Smooth muscle cell (in vitro differentiated cells): Measurements from ENCODE around the gene ARHGAP44. TPM values are rescaled to one million over a fixed set of nuclear protein-coding genes. Genes with fewer than 3 reads are reported as not detected.

ENCODE experiments used
- DNase-seq: peaks from one replicate; lab custom pipeline; 2025; ENCODE audit not compliant: unreplicated experiment; lab: John Stamatoyannopoulos, UW
- H2AFZ ChIP-seq: fragments of 200-600 bp; sonication (generic); 2 replicates; pipeline ENCODE4 v1.6.0; 2016; ENCODE audit warnings: antibody characterized with exemption, low read depth, mild to moderate bottlenecking
- H3F3A ChIP-seq: fragments of 200-600 bp; sonication (generic); 2 replicates; pipeline ENCODE4 v1.6.0; 2017; ENCODE audit warnings: antibody characterized with exemption, low read depth
- H3K27ac ChIP-seq: fragments of 200-600 bp; sonication (generic); 2 replicates; pipeline ENCODE4 v1.5.1; 2016; ENCODE audit warnings: low read depth, mild to moderate bottlenecking
- H3K27me3 ChIP-seq: fragments of 200-600 bp; sonication (generic); 2 replicates; pipeline ENCODE4 v1.6.1; 2016; ENCODE audit warnings: low read depth, mild to moderate bottlenecking
- H3K36me3 ChIP-seq: fragments of 200-600 bp; sonication (generic); 2 replicates; pipeline ENCODE4 v1.5.1; 2016; ENCODE audit warnings: low read depth
- H3K4me1 ChIP-seq: fragments of 200-600 bp; sonication (generic); 2 replicates; pipeline ENCODE4 v1.5.1; 2016; ENCODE audit warnings: low read depth
- H3K4me2 ChIP-seq: fragments of 200-600 bp; sonication (generic); 2 replicates; pipeline ENCODE4 v1.6.0; 2016; ENCODE audit warnings: mild to moderate bottlenecking
- H3K4me3 ChIP-seq: fragments of 200-600 bp; sonication (generic); 2 replicates; pipeline ENCODE4 v1.5.1; 2016; ENCODE audit warnings: mild to moderate bottlenecking
- H3K79me2 ChIP-seq: fragments of 200-600 bp; sonication (generic); 2 replicates; pipeline ENCODE4 v1.6.0; 2016; ENCODE audit warnings: low read depth, mild to moderate bottlenecking
- H3K9ac ChIP-seq: fragments of 200-600 bp; sonication (generic); 2 replicates; pipeline ENCODE4 v1.6.0; 2016; ENCODE audit warnings: low read depth
- H3K9me3 ChIP-seq: fragments of 200-600 bp; sonication (generic); replicated peaks from 2 replicates; pipeline ENCODE4 v1.5.1; 2016; ENCODE audit warnings: low read depth
- H4K20me1 ChIP-seq: fragments of 200-600 bp; sonication (generic); 2 replicates; pipeline ENCODE4 v1.6.0; 2016; ENCODE audit warnings: low read depth
- CTCF ChIP-seq: fragments of 200-600 bp; sonication (generic); IDR thresholded peaks from 2 replicates; pipeline ENCODE4 v1.5.1; 2017; ENCODE audit warnings: borderline replicate concordance, mild to moderate bottlenecking, antibody characterized with exemption; ENCODE audit not compliant: insufficient read depth, poor library complexity, severe bottlenecking
- WGBS: methylation state at CpG from one replicate; pipeline ENCODE4 v1.1.7; 2016; ENCODE audit warnings: low lambda C conversion rate; 5-methylcytosine and 5-hydroxymethylcytosine counted together
- polyA plus RNA-seq: library from polyadenylated mRNA; unstranded; fragments of >200 nt; fragmentation: Nextera tagmentation; extraction: Ambion mirVana; gene quantifications from 2 replicates; pipeline ENCODE4 v1.2.1, GENCODE V29; 2016
- total RNA-seq: library from RNA; depleted of rRNA; stranded (reverse); fragments of >200 nt; gene quantifications from 2 replicates; pipeline ENCODE4 v1.2.3, GENCODE V29; 2014

The ARHGAP44 gene
- total and polyA plus RNA-seq, 2 experiments from 2014 or later, result 1.3 to 2.0 TPM

DNA sequence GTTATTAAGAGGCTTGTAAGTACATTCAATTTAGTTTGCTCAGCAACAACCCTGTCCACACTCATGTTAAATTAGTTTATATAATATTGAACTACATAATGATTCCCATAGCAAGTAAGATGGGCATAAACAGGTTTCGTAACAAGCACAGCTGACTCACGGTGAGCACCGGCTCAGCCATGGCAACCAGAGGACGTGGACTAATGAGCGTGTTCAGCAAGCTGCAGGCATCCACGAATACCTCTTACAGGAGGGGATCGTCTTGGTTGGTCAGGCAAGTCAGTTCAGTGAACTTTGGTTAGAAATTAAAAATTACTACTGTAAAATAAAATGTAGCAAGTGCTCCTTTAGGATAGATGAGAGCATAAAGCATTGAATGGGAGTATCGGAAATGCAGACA is 170.1 kb downstream of the ARHGAP44 start:
- no peak for TF ChIP-seq CTCF
- Histone ChIP-seq H3K4me1 (no peaks in the 10 kb centered on the region), H3F3A (no peaks in the 10 kb centered on the region), H3K27me3 (no peaks in the 10 kb centered on the region), H3K27ac (peak overlapping the region; percentile 40), H3K4me3 (no peak overlapping the region), H3K36me3 (no peaks in the 10 kb centered on the region), H3K9me3 (no peaks in the 10 kb centered on the region), H3K9ac (no peak overlapping the region), H3K79me2 (no peaks in the 10 kb centered on the region), H4K20me1 (no peaks in the 10 kb centered on the region), H3K4me2 (no peak overlapping the region), H2AFZ (no peak overlapping the region)
- DNase-seq, result no peak
- 68% methylated on average over 8 of the region's 8 CpGs for WGBS

GRCh38 chr17:12961655-12962054 is 172.4 kb downstream of the ARHGAP44 start:
- H3K4me3 ChIP-seq, result no peak overlapping the region
- H3K27ac ChIP-seq, result no peak overlapping the region
- WGBS, result 97% methylated on average over 4 of the region's 4 CpGs
- no peaks in the 10 kb centered on the region for H3K36me3 ChIP-seq
- no peaks in the 10 kb centered on the region for H3K4me1 ChIP-seq
- no peak overlapping the region for H2AFZ ChIP-seq
- H3F3A ChIP-seq, result no peaks in the 10 kb centered on the region
- TF ChIP-seq CTCF, result no peak
- H3K4me2 ChIP-seq, result no peak overlapping the region
- no peak overlapping the region for H3K9ac ChIP-seq
- H4K20me1 ChIP-seq, result no peaks in the 10 kb centered on the region
- H3K27me3 ChIP-seq, result no peaks in the 10 kb centered on the region
- no peaks in the 10 kb centered on the region for H3K9me3 ChIP-seq
- no peaks in the 10 kb centered on the region for H3K79me2 ChIP-seq
- DNase-seq, result no peak

GRCh38 chr17:12963505-12963904 is 174.2 kb downstream of the ARHGAP44 start:
- Histone ChIP-seq H3K4me3 (no peak overlapping the region), H2AFZ (no peak overlapping the region), H3K9me3 (no peaks in the 10 kb centered on the region), H4K20me1 (no peaks in the 10 kb centered on the region), H3F3A (no peaks in the 10 kb centered on the region), H3K4me2 (no peak overlapping the region), H3K27ac (no peak overlapping the region), H3K27me3 (no peaks in the 10 kb centered on the region), H3K79me2 (no peaks in the 10 kb centered on the region), H3K4me1 (no peaks in the 10 kb centered on the region), H3K36me3 (no peaks in the 10 kb centered on the region), H3K9ac (no peak overlapping the region)
- DNase-seq, result no peak
- 96% methylated on average over 7 of the region's 7 CpGs for WGBS
- no peak for TF ChIP-seq CTCF

GRCh38 chr17:12964162-12964561 is 174.9 kb downstream of the ARHGAP44 start:
- Histone ChIP-seq H3F3A (no peaks in the 10 kb centered on the region), H3K4me2 (no peak overlapping the region), H3K9ac (no peak overlapping the region), H3K9me3 (no peaks in the 10 kb centered on the region), H2AFZ (no peak overlapping the region), H3K4me1 (no peaks in the 10 kb centered on the region), H3K27ac (no peak overlapping the region), H3K4me3 (no peak overlapping the region), H3K79me2 (no peaks in the 10 kb centered on the region), H3K36me3 (no peaks in the 10 kb centered on the region), H4K20me1 (no peaks in the 10 kb centered on the region), H3K27me3 (no peaks in the 10 kb centered on the region)
- no peak for TF ChIP-seq CTCF
- WGBS, result 91% methylated on average over 5 of the region's 5 CpGs
- DNase-seq, result no peak
